T-helper 2 cell treated with Interferon-gamma antibody and Interleukin-4, amounts not matched to agents 100 ng/mL and 5 ng/mL, for 36 hours (primary cell): ENCODE results near the gene CSPG5. TPM values are rescaled to one million over a fixed set of nuclear protein-coding genes. Genes with fewer than 3 reads are reported as not detected.

Experiments used
- intact Hi-C: fragments of 100-400 bp; cut with micrococcal nuclease; formaldehyde crosslinking; loops from one replicate; pipeline ENCODE4 v1.15.1; 2023
- total RNA-seq: library from RNA; stranded (reverse); gene quantifications from 2 replicates; pipeline ENCODE4 v1.2.3, GENCODE V29; 2022

CSPG5 gene
- total RNA-seq, 1 donor from 2014 or later = 0.64 TPM

DNA sequence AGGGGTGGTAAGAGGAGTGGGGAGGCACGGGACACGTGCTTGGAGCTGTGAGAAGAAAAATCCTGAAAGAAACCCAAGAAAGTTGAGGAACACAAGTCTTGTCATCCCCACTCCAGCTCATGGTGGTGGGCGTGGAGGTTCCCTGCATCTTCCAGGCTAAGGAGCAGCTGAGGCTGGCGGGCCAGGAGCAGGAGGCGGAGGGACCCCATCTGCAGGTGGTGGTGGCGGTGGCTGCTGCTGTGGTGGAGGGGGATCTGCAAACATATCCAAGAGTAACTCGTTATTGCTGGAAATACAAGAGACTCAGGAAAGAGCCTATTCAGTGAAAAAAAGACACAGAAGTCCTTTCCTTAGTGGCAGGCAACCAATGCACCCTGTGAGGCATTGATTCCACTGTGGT is 9.4 kb upstream of the CSPG5 start:
- intact Hi-C loops = no loop called here

DNA sequence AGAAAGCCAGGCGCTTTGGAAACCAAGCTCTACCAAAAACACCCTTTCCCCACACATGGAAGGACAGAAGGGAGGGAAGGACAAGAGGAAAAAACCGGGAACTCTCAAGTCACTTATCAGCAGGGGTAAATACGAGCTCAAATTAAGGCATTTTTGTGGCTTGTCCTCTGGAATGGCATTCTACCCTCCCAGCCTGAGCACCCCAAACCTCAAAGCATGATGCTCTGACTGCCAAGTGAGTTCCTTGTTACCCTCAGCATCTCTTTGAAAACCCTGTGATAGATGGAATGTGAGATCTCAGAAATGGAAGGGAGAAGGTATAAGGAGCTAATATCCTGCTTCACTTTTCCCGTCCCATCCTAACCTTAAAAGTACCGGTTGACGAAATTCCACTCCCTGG is 8.1 kb upstream of the CSPG5 start:
- intact Hi-C loops = no loop called here

GRCh38 chr3:47583320-47584075 is 4.8 kb upstream of the CSPG5 start:
- intact Hi-C loops = no loop called here

DNA sequence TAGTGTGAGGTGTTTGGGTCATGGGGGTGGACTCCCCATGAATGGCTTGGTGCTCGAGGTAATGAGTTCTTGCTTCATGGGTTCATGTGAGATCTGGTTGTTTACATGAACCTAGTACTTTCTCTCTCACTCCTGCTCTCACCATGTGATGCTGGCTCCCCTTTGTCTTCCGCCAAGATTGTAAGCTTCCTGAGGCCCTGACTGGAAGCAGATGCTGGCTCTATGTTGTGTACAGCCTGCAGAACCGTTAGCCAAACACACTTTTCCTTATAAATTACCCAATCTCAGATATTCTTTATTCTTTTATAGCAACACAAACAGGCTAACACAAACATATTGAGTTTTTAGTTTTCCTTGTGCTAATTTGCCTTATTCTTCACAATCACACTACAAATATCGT is 3.2 kb upstream of the CSPG5 start:
- intact Hi-C loops = no loop called here

- intact Hi-C loops = no loop called here
Measured at GRCh38 chr3:47581422-47581821, 2.8 kb upstream of the CSPG5 start.

- intact Hi-C loops = no loop called here
Measured at GRCh38 chr3:47580481-47580880, 1.8 kb upstream of the CSPG5 start.

DNA sequence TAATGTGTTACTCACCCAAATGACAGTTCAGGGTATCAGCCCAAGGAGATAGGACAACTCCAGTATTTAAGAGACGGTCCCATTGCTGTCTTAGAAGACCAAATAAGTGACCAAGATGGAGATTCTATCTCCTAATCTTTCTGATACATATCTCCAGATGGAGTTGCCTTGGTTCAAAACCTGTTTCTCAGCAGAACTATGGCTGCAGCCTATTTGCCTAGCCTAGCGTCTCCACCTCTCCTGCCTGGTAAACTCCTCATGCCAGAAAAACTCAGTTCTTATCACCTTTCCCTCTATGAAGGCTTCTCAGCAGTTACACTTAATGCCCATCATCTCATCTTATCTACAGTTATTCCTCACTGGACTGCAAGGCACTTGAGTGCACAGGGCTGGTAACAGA is 1.2 kb upstream of the CSPG5 start:
- intact Hi-C loops = loop anchor here (5.0 kb wide), 1 partner anchor 68 kb away; the partner anchor contains the start of gene ELP6

GRCh38 chr3:47578119-47578632 is 489 bp downstream of the CSPG5 start:
- intact Hi-C loops = loop anchor here (5.0 kb wide), 1 partner anchor 66 kb away; the partner anchor contains the start of gene ELP6

- intact Hi-C loops = loop anchor here (5.0 kb wide), 1 partner anchor 65 kb away; the partner anchor contains the start of gene ELP6
Measured at GRCh38 chr3:47577583-47578118, 1.0 kb downstream of the CSPG5 start.

DNA sequence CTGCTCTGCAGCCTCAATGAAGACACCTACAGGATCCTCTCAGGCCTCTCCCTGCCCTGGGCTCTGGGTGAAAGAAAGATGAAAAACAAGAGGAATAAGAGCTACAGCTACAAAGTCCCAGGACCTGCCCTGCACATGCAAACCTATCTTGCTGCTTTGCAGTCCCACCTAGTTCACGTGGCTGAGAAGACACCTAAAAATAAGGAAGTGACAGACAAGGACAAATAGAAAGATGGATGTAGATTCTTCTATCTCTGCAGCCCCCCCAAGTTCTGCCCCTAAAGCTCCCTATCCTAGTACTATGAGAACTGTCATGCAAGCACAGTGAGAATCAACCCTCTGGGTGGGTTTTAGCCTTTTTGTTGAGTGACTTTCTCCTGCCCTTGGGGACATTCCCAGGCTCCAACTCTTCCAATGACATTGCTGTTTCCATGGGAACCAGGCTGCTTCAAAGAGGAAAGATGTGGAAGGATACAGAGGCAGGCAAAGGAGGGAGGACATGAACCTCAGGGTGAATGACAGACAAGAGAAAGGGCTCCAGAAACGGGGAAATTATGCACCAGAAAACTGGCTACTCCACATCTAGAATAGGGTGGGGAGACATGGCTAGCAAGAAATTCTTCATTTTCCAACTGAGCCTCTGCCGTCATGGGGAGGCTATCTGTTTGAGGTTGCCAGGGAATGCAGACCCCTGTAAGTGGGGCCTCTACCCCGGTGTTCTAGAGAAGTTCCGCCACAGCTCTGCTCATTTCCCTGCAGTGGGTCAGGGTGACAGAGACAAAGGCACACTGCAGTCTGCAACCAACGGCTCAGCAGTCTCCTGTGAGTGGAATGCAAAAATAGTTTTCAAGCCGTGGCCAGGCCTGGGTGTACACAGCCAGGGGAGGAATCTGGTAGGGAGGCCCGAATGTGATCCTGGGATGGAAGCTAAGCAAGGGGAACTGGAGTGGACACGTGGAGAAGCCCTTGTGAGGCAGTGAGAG is 5.2 kb downstream of the CSPG5 start:
- intact Hi-C loops = no loop called here

DNA sequence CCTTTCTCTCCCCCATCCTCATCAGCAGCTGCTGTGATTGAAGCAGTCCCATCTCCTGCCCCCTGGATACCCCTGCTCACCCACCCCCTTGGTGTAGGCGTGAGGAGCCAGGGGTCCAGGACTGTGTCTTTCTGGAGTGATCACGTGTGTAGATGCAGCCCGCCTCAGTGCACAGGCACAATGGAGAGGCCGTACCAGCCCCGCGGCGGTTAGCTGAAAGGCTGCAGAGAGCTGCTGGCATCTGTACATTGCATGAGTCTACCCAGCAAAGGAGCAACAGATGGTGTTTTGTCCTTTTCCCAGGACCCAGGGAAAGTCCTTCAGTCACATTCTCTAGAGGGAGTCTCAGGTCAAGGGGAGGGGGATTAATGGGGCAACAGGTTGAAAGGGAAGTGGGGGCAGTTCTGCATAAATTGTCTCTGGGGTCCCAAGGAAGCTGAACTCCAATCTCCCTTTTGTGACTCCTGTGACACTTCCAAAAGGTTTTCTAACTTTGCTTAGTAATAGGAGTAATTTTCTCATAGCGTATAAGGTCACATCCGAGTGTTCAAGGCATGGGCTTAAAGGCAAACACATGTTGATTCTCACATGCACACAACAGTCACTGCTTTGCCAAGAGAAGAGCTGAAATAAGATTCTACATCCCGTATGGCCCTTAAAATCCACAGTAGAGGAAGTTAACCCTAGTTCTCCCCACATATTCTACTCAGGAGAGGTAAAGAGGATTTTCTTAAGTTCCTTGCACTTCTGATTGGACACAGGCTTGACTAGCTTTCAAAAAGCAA is 7.1 kb downstream of the CSPG5 start:
- intact Hi-C loops = no loop called here

GRCh38 chr3:47568901-47569300 is 9.8 kb downstream of the CSPG5 start:
- intact Hi-C loops = no loop called here

DNA sequence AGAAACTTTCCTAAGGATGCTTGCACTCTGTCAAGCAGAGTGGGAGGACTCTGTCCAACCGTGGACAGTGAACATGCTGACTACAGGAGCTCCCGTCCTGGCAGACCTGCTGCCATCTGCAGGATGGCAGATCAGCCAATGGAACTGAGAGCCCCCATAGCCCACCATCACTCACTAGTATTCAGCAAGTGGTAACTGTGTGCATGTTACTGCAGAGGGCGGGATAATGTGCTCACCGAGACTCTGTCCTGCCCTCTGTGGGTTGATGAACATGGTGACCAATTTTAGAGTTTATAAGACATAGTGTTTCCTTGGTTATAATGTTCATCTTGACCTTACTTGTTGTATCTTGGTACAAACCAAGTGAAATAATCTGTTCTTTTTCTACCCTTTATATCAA is 11.5 kb downstream of the CSPG5 start:
- intact Hi-C loops = no loop called here

DNA sequence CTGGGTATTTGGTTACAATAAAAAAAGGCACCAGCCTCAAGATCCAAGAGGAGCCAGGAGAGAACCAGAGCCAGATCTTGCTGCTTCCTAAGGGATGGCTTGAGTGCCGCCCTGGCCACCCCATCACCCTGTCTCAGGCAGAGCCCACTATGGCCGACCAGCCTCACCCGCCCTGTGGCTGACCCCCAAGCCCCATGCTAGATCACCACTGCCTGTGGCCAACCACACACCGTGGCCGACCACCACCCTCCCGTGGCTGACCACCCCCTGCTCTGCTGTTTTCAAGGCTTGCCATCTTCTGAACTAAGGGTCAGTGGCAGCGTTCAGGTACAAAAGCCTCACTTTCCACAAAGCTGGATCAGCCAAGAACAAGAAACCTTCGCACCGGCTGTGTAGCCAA is 12.0 kb downstream of the CSPG5 start:
- intact Hi-C loops = no loop called here

DNA sequence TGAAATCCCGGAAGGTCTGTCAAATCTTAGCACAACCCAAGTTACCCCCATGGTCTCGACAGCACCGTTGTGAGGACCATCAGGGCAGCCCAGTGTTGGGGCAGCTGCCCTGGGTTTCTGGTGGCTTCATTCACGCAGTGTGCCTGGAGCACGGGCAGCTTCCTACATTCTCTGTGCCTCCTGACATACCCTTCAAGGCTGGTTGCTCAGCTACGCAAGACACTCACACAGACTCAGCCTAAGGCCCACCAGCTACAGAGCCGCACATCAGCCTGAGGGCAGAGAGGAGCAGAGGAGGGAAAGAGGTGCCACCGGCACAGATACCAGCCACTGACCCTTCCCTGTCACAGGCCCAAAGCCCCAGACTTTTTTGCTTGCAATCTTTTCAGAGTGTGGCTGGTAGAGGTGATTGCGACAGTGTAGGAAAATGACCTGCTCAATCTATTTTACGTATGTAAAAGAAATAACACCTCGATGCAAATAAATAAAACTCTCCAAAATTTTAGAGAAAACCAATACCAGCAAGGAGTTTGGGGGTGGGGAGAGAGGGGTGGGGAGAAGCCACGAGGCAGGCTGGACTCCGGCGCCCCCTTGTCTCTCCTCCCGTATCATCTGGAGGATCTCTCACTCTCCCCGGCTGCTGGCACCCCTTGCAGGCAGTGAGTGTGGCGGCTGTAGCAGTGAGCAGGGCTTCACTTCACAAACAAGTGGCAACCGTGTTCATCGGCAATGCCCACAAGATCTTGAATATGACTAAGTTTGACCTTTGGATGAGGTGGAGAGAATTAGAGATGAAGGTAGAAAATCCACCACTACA is 12.7 kb downstream of the CSPG5 start:
- intact Hi-C loops = no loop called here

DNA sequence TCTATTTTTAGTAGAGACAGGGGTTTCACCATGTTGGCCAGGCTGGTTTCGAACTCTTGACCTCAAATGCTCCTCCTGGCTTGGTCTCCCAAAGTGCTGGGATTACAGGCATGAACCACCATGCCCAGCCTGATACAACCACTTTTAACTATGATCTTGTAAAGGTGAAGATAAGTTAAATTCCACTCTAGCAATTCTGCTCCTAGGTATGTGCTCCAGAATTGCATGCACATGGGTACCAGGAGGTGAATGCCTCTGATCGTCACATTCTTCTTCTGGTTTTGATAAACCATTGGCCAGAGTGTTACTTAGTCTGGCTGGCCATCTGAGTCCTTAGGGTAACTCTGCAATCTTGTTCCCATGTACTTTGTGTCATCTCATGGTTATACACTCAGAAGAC is 22.3 kb downstream of the CSPG5 start:
- intact Hi-C loops = no loop called here

- intact Hi-C loops = no loop called here
Measured at GRCh38 chr3:47554335-47554734, 24.3 kb downstream of the CSPG5 start.

DNA sequence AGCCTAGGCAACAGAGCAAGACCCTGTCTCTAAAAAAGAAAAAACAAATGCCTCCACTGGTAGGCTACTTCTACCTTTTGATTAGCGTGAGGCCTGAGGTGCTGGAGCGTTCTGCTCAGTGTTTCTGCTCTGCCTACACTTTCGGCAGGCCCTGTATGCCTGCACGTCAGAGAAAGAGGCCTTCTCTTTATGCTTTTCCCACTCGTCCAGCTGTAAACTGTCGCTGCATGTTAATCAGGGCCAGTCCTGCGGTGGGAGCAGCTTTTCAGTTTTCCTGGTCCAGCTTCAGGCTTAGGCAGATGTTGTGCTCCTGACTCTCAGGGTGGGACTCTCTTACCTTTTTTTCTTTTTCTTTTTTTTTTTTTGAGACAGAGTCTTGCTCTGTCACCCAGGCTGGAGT is 25.3 kb downstream of the CSPG5 start:
- intact Hi-C loops = no loop called here

GRCh38 chr3:47542471-47543173 is 36.0 kb downstream of the CSPG5 start:
- intact Hi-C loops = no loop called here
